Activated naive CD8-positive, alpha-beta T cell treated with anti-CD3 and anti-CD28 coated beads, Interleukin-2, amount 50 U/mL, for 16 hours (primary cell): ENCODE measurements around the gene AAGAB.

Source experiments
- DNase-seq: peaks from one replicate; pipeline ENCODE4 v3.0.0-alpha.2; 2020; ENCODE audit warnings: low read depth, low spot score

AAGAB gene

DNA sequence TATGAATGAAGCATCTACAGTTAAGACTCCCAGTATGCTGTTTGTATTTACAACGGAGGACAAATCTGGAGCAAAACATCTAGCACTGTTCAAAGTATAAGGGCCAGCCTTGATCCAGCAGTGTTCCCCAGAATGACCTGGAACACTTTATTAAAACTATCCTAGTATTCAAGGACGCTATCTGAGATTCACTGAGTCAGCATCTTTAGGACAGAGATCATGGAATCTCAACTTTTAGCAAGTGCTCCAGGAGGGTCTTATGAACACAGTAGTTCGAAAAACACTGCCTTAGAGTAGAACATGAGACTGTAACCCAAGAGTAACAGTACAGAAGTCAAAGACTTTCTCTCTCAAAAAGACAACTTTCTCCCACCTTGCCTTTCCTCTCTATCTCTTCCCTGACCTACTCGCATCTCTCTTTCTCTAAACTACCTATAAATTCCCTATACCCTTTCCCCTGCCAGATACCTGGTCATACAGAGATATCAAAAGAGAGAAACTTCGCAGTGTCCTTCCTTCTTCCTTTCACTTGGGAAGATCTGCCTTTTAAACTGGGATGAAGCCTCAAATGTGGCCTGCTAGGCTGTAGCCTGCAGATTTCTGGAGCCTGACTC is 43.8 kb downstream of the AAGAB start:
- DNase-seq = no peak

DNA sequence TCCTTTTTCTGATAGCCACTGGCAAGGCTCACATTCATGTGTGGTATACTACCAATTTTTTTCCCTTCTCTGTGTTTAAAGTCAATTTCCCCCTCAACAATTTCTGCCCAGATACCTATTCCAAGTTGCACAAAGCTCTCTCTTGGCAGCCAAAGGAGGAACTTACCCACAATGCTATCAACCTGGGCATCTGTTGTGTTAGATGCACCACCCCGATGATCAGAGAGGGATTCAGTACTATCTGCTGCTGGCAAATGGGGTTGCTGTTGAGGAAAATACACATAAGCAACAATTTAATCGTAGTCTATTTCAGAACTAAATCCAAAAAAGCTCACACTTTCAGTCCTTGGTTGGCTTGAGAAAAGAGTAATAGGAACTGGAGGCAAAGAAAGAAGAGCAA is 46.1 kb downstream of the AAGAB start:
- no peak for DNase-seq

DNA sequence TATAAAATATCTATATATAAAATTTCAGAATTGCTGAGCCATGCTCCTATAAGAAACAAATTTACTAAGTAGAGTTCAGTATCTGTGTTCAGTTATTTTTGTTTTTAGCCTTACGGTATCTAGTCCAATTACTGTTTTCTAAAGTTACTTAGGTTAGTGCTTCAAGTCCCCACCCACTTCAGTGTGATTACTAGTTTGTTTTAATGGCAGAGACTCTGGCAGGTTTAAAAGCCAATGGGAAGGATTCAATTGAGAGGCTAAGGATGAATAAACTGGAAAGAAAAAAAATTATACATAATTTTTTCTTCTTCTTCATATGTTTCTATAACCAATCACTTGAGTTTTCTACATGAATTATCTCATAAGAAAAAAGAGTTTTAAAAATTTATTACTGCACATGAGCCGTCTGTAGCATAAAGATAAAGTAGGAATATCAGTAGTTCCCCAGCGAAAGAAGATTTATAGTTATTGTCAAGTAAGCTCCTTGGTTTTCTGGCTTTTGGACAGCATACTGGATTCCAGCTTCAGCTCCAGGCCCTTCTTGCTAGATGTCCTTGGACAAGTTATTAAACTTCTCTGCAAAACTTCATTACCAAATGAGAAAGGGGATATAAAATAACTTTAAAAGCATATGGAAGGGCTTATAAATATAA is 46.8 kb downstream of the AAGAB start:
- no peak for DNase-seq

DNA sequence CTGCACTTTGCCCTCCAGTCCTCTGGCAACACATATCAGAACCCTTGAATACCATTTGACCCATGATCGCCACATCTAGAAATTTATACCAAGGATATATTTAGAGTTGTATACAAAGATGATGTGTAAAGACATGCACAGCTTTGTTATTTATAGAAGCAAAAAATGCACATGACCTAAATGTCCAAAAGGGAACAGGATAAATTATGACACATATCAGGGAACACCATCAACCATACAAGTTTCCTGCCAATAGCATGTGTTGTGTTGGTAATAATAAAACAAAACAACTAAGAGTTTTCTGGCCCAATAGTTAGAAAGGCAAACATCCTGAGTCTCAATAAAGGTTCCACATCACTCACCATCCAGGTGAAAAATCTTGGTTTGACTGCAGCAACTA is 51.5 kb downstream of the AAGAB start:
- no peak for DNase-seq

DNA sequence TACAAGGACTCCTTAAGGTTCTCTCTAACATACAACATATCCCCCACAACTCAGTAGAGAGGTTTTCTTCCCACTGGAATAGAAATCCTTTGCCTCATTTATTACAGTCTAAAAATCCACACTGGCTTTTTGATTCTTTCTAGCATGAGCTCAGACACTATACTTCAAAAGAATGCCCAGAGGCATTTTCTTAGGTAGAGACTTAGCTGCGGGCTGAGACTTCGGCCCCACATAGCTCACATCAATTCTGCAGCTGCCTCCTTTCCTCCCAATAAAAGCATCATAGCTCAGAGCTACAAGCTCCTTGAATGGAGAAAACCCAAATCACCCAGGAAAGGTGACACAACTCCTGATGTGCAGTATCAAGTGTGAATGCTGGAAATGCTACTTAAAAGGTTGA is 52.4 kb downstream of the AAGAB start:
- no peak for DNase-seq

DNA sequence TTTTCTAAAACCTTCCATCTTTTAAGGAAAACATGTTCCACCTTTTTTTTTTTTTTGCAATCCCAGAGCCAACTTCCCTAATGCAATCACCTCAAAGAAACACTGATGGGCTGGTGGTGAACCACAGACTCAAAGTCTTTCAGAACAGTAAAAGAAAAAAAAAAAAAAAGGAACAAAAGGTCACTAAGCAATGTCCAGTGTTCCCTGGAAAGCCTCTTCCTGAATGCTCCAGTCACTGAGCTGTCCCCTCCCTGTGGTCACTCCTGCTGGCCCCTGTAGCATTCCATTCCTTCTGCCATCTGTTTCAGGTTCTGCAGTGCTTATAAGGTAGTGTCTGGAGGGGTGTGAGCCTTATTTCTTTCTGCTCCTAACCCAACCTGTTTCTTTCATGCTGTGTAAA is 53.3 kb downstream of the AAGAB start:
- DNase-seq = no peak

DNA sequence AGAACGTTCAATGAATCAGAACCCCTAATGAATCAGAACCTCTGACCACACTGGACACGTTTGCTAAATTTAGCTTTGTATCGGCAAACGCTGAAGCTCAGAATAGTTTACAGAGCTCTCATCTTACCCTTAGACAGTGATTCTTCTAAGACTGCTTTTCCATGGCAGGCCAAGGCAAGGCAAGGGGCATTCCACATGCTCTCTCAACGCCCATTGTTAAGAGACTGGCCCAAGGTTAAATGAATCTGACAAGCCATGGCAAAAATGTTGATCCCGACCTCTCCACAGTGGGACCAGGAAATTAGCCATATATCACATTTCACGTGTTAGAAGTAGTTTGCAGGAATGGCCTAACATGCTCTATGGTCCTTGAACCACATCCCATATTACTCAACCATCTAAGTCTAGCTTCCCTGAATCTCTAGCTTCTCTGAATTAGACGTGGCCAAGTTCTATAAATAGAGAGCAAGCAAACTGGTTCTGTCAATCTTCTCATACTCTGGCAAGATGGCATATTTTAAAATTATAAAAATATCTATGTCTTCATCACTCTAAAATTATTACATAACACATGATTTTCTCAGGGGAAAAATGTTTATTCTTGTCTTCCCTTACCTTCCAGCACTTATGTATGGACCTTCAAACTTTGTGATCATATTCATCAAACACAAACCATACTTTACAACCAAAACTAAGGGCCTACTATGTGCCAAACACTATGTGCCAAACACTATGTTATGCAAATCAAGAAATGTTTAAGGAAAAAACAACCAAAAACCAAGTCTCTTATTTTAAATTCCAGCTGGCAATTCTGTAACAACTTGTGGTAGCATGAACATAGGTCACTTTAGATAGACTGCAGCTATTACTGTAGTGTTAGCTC is 54.3 kb downstream of the AAGAB start:
- DNase-seq = no peak

DNA sequence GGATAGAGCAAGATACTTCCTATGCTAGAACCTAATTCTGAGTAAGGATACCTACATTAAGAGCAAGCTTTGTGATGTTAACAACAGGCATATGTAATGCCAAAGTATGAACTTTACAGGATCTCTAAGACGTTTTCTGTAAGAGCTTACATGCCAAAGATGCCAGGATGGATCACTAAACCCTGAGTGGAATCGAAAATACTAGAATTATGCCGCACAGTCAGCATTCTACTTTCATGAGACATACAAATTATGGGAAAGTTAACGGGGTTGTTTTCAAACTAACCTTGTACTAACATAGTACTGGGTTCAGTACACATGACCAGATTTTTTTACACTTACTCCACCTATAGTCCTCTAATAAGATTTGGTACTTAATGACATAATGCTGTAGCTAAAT is 55.1 kb downstream of the AAGAB start:
- DNase-seq = no peak

DNA sequence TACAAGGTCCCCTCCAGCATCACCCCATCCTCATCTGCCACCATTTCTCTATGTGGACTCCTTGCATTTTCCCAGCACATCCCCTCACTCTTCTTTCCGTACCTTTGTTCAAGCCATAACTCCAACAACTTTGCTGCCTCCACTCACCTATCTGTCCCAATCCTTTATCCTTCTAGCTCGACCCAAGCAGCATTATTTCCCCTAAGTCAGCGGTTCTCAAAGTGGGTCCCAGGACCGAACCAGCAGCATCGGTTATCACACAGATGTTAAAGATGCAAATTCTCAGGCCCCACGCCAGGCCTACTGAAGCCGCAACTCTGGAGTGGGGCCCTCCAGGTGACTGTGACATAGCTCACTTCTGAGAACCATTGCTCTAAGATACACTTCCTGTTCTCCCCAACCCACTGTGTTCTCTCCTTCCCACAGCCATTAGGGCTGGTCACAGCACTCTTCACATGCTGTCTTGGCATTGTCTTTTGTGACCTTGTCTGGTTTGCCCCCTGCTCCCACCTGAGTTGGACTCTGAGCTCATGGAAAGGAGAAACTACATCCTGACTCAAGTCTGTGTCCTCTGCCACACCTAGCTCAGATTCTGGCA is 56.2 kb downstream of the AAGAB start:
- no peak for DNase-seq

DNA sequence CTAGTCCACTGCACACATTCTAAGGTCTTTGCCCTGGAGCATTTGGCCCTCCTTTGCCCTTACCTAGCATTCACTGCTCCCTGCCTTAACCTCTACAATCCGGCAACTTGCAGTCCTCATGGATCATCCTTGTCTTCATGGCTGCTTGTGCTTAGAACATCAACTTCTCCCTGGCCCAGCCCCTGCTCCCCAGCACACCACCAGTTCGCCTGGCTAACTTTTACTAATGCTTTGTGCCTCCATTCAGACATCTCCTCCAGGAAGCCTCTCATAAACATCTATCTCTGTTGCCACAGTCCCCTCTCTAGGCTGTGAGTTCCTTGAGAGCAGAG is 57.1 kb downstream of the AAGAB start:
- DNase-seq = no peak

DNA sequence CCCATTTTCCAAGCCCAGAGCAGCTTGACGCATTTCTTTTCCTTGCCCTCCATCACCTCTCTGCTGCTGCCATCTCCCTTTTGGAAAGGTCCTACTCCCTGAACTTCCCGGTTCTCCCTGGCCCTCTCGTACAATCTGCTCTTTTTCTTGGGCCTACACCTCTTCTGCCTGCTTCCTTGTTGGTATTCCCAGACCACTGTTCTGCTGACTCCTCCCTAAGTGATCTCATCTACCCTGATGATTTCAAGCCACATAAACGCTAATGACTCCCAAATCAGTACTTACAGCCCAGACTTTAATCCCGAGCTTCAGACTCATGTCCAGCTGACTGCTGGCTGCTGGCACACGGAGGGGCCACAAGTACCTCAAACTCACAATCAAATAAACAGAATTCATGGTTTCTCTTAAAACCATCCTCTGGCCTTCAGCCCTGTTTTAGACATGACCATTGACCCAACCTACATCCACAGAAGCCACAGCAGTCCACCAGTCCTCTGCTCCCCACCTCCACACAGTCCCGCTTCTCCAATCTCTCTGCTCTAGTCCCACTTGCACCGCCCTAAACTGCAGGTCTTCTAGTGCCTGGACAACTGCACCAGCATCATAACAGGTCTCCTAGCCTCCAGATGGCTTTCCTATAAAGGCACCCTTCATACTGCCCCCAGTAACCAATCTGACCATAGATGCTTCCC is 57.6 kb downstream of the AAGAB start:
- no peak for DNase-seq

DNA sequence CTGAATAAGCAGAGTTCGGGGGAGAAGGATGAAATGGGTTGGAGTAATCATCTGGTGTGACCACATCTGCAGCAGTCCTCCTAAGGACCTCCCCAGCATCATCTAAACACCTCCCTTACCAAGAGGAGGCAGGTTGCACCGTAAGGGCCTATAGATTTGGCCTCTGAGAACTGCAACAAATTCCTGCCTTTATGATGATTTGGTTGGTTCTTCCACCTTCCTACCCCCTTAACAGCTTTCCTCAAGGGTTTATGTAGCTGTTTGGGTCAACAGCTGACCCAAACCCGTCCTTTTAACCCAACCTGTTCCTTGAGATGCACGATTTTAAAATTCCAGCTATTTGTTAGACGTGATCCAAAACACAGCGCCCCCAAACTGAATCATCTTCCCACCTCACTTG is 58.2 kb downstream of the AAGAB start:
- DNase-seq = no peak

DNA sequence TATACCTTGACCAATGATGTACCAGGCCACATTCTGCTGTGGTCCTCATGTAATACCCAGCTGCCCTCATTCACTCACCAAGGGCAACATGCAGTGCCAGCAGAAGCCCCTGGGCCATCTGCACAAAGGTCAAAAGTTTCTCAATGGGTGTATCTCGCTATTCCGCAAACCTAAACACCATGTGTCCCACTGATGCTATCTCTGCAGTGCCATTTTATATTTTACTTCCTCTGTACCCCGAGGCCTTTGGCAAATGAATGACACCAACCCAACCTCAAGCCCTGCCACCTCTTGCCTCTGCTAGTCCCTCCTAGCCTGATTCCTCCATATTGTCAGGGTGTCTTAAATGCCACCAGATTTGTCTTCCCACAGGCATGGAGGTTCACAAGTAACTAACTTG is 59.2 kb downstream of the AAGAB start:
- no peak for DNase-seq

DNA sequence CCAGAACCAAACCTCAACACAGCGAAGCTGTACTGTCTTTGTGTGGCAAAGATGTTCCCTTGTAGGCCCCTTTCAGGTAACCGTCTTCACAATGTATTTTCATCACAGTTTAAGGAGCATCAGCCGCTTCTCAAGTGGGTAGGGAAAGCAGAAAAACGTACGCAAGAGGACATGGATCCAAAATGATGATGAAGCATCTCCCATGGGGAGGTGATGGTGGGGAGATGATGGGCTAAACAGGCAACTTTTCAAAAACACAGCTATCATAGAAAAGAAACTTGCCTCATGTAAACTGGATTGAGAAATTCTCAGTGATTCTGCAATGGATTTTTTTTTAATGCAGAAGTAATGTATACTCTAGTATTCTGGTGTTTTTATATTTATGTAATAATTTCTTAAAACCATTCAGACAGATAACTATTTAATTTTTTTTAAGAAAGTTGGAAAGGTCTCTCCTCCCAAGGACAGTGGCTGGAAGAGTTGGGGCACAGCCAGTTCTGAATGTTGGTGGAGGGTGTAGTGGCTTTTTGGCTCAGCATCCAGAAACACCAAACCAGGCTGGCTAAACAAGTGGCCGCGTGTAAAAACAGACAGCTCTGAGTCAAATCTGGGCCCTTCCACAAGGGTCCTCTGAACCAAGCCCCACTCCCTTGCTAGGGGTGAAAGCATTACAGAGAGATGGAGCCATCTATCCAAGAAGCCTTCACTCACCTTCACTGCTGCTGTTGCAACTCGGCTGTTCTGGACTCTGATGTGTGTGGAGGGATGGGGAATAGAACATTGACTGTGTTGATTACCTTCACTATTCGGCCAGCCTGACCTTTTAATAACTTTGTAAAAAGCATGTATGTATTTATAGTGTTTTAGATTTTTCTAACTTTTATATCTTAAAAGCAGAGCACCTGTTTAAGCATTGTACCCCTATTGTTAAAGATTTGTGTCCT is 60.0 kb downstream of the AAGAB start:
- no peak for DNase-seq

DNA sequence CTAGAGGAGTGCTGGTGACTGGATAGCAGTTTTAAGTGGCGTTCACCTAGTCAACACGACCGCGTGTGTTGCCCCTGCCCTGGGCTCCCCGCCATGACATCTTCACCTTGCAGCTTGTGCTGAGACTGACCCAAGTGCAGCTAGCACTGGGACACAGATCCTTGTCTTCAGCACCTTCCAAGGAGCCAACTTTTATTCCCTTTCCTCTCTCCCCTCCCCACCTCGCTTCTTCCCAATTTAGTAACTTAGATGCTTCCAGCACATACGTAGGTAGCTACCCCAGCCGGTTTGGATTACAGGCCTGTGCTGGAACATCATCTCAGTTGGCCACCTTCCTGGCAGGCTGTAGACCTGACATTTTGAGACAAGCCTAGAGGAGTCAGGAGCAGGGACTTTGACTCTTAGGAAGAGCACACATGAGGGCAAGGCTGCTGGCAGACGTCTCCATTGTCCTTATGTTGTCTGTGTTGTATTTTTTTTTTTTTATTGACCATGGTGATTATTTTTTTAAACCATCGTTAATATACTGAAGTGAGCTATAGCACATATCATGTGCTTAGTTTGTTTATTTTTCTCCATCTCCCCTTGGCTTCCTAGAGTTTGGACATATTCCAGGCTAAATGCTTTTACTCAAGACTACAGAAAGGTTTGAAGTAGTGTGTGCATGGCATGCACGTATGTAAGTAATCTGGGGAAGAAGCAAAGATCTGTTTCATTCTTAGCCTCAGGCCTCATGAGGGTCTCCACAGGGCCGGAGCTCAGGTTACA is 61.1 kb downstream of the AAGAB start:
- DNase-seq = no peak

DNA sequence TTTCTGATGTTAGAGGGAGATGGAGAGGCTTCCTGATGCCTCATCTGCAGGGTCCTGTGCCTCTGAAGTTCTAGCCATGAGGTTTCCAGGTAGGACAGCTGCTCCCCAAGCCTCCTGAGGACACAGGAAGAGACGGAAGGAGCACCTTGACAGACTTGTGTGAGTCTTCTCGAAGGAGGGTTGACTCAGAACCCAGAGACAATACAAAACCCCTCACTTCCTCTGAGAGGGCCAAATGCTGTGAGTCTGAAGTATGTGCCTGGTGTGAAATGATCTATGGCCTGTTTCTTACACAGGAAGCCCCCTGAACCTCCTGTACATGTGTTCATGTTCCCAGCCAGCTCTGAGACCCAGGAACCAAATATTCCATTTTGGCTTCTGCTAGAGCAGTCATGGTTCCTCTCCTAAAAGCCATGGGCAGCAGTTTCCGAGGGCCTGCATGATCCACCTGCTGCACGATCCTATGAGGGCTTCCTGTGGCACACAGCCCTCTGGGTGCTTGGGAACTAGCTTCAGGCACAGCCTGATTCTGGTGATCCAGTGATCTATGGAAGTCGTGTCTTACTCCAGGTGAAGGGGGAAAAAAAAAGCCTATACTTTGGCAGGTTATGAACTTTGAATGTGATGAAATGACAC is 62.2 kb downstream of the AAGAB start:
- DNase-seq = no peak

DNA sequence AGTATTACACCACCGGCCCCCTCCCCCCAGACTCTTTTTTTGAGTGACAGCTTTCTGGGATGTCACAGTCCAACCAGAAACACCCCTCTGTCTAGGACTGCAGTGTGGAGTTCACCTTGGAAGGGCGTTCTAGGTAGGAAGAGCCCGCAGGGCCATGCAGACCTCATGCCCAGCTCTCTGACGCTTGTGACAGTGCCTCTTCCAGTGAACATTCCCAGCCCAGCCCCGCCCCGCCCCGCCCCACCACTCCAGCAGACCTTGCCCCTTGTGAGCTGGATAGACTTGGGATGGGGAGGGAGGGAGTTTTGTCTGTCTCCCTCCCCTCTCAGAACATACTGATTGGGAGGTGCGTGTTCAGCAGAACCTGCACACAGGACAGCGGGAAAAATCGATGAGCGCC is 63.6 kb downstream of the AAGAB start:
- DNase-seq = no peak

DNA sequence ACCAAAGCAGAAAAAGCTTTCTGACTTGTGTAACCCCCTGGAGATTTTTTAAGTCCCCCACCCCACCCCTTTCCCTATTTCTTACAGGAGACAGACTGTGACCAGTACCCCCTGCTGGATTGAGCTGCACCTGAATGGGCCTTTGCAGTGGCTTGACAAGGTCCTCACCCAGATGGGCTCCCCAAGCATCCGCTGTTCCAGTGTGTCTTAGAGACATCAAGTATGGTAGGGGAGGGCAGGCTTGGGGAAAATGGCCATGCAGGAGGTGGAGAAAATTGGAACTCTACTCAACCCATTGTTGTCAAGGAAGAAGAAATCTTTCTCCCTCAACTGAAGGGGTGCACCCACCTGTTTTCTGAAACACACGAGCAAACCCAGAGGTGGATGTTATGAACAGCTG is 64.1 kb downstream of the AAGAB start:
- DNase-seq = no peak

DNA sequence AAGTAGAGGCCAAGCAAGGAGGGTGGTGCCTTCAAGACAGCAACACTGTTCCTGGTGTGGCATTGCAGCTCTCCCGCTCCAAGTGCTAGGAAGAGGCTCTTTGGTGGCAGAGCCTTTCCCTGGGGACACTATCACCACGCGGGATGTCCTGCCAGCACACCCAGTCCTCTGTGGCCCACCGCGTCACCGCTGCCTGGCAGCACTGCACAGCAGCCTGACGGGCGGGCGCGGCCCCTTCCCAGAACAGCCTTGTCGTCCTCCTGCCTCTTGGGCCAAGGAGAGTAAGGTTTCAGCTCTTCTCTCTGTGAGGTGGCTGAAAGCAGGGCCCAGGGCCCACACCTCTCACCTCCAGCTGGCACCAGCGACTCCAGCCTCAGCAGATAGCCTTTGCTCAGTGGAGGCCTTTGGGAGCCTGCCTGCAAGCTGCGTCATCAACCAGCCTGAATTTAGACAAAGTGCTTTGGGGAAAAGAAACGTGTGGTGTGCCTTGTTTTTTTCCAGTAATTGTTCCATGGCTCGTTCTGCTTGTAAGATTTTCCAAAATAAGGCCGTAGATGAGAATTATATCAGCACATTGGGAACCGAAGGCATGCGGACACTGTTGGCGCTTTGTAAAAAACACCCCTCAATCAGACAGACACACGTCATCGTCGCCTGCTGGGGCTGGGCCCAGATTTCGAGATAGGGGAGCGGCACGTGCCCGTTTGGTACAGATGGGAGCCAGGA is 65.0 kb downstream of the AAGAB start:
- no peak for DNase-seq
